Stimulated activated CD4-positive, alpha-beta T cell treated with anti-CD3 and anti-CD28 coated beads, Interleukin-12 subunit alpha, Interleukin-12 subunit beta, amount 100 ng/mL, for 48 hours (primary cell): Measurements from ENCODE around the gene NOS1AP.

ENCODE experiments used
- DNase-seq, 3 donors: peaks; one replicate each; pipeline ENCODE4 v3.0.0-alpha.2; 2020; ENCODE audit warnings: low read depth in 2 of 3, low spot score in 1 of 3

NOS1AP gene

DNA sequence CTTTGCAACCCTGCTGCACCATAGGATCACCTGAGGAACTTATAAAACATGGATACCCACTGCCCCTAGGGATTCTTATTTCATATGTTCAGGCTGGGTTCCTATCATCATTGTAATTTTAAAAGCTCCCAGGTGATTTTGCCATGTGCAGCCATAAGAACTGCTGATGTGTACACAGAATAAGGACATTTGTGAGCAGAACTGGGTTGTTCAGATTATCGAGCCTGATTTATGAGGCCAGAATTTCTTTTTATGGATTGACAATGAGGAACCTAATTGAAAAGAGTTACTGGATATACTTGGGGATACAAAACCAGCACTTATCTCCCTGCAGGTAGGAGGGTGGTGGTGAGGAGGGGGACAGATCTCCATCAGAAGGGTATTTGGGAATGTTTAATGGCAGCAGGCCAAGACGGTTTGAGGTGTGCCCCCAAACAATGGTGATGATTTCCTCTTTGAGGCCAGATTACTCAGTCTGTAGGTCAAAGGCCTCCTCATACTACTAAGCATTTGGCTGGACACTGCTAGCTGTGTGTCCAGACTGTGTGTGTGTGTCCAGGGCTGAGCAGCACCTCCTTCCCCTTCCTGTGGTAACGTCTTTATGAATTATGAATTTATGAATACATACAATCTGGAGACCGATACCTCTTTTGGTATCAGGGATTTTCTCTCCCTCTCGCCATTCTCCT is 18.9 kb downstream of the NOS1AP start:
- no peak for DNase-seq

DNA sequence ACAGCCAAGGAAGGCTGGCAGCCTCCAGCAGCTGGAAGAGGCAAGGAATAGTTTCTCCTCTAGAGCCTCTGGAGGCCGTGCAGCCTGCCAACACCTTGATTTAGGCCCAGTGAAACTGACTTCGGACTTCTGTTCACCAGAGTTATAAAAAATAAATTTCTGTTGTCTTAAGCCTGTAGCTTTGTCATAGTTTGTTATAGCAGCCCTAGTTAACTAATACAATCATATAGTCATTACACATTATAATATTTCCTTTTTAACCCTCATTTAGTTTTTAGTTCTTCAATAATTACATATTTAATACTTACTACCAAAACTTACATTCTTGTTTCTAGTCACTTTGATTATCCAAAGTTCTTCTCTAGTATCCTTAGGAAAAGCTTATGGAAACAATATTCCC is 20.3 kb downstream of the NOS1AP start:
- no peak for DNase-seq

DNA sequence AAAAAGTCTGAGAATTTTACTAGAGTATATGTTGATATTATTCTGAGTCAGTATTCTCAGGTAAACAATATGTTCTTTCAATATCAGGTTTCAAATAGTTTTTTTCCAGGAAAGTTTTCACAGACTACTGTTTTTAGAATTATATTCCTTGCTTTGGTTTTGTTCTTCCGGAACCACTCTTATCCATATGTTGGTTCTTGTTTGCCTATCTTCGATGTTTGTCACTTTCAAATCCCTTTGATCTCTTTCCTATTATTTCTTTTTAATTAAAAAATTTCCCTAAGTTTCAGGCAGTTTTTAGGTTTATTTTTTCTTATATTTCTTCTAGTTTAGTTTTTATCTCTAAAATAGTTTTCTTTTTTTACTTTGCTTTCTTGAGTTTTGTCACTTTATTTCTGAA is 20.9 kb downstream of the NOS1AP start:
- no peak for DNase-seq

DNA sequence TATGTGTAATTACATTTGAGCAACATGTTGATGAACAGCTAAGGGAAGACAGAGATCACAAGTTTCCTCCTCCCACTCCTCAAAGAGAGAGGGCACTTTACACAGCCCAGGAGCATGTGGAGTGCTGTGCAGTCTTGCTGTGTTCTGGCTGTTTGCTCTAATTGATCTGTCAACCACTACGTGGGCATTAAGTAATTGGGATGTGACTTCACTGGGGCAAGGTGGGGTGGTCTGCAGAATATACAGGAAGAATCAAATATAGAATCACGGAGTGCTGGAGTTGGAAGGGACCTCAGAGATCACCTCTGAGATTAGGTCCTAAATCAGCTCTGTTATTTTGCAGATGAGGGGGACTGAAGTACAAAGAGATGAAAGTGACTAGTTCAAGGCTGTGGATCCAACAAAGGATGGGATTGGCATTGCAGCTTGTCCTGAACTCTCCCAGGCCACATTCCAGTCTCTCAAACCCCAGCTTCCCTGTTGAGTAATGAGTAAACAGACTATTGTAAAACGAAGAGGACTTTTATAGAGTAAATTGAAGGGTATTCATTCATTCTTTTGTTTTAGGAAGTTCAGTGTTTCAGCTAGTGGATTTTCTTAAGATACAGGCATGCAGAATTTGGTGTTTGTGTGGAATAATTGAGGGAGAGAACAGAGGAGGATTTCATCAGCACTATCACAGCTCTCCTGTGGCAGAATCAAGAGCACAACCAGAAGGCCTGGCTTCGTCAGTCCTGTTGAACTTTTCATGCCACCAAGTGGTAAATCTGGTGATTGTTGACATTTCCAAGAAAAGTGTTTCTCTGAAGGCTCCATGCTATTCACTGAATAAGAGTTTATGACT is 22.4 kb downstream of the NOS1AP start:
- no peak for DNase-seq

DNA sequence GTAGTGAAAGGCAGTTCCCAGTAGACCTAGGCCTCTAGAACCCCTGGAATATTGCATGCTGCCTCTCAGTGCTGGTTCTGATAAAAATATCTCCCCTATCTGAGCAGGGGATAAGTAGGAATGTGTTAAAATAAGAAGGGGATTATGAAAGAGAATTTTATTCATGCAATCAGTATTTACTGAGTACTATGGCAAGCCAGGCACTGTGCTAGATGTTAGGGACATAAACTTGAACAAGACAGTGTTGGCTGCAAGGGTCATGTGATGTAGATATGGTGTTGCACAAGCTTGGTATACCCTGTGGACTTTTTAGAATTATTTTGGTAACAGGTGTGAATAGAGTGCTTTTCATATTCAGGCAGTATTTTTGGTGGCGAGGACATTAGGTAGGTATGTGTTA is 23.6 kb downstream of the NOS1AP start:
- DNase-seq: no peak

DNA sequence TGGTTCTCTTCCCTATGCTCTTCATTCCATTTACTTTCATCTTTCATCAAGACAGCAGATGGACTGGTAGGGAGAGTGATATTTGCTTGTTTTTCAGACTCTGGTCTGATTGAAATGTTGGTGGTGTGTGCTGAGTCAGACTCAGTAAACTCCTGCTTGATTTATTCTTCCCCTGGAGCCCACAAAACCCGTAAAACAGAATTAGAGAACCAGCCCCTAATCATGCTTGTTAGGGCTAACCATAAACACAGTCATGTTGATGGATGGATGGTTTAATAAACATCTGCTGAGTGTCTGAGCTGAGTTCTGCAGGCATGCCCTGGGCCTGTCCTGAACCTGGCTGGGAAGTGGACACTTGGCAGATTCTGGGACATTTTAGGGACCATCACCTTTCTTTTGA is 24.8 kb downstream of the NOS1AP start:
- DNase-seq: no peak

DNA sequence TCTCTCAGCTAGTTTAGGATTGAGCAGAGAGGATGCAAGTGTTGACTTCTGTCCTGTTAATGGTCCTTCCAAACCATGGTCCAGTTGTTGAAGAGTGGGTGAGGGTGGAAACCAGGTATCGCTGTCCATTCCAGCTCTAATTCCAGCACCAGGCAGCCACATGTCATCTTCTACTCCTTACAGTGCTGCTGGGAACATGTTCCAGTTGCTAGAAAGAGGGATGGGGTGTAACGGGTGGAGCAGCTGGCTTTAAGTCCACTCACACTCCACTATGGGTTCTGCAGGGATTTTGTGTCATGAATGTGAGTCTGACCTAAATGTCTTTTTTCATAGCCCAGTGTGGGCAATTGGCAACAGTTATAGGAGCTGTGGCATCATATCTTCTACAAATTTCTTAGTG is 25.2 kb downstream of the NOS1AP start:
- no peak for DNase-seq

DNA sequence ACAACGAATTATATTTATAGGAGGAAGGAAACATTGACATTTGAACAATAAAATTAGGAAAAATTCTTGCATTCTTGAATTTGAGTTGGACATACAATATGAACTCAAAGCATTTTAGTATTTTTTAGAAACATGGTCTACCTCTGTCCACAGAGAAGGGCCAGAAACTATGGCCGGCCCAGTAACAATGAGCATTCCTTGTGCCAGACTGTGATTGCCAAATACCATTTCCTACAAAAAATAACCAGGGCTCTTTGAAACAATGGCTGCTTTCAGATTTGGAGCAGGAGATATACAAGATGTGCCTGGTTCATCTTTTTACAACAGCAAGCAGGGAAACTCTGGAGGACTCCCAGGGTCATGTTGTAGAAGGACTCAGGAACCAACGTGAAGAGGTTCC is 38.4 kb downstream of the NOS1AP start:
- DNase-seq: no peak

DNA sequence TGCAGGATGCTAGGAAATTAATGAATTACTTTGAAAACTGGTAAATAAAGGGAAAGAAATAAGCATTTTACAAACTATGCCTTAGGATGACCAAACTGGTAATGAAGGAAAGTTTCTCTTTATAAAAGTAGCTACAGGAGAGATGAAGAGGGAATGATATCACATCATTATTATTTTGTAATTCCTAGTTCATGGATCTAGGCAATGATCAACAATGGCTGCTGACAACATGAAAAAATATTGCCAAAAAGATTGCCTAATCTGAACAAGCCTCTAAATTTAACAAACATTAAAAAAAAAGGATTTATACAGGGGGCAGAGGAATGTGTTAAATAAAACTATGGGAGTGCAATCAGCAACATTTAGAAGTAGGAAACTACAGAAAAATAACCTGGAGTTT is 38.9 kb downstream of the NOS1AP start:
- DNase-seq: no peak

DNA sequence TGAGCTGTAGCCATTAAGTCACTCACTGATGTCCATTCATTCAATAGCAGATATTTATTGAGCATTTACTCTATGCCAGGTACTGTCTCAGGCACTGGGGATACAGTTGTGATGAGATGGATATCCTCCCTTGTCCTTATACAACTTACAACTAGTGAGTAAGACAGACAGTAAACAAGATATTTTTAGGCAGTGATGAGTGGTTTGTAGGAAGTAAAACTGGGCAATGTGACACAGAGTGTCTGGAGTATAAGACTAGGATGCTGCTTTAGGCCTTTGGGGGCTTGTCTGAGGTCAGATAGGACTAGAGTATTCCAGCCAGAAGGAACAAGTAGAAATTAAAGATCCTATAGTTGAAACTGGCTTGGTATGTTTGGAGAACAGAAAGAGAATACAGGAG is 41.4 kb downstream of the NOS1AP start:
- no peak for DNase-seq

DNA sequence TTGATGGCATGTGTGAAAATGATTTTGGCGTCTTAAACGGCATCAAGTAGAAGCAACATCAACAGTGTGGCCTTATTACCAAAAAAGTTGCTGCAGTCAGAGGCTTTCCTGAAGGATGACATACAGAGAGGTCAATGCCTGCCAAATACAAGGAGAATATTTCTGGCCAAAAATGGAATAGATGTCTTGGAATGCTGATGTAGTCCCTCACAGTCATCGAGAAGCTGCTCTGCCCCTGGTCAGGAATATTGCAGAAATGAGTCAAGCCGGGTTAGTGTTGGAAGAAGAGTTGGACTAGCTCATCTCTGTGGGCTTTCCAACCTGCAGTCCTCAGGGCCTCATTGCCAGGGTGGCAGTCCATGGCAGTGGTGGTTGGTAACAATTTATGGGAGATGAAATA is 42.1 kb downstream of the NOS1AP start:
- DNase-seq: no peak

DNA sequence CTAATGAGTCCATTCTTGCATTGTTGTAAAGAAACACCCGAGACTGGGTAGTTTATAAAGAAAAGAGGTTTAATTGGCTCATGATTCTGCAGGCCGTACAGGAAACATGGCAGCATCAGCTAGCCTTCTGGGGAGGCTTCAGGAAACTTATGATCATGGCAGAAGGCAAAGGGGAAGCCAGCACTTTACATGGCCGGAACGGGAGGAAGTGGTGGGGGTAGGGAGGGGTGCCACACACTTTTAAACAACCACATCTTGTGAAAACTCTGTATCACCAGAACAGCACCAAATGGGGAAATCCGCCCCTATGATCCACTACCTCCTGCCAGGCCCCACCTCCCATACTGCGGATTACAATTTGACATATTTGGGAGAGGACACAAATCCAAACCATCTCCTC is 43.9 kb downstream of the NOS1AP start:
- no peak for DNase-seq

DNA sequence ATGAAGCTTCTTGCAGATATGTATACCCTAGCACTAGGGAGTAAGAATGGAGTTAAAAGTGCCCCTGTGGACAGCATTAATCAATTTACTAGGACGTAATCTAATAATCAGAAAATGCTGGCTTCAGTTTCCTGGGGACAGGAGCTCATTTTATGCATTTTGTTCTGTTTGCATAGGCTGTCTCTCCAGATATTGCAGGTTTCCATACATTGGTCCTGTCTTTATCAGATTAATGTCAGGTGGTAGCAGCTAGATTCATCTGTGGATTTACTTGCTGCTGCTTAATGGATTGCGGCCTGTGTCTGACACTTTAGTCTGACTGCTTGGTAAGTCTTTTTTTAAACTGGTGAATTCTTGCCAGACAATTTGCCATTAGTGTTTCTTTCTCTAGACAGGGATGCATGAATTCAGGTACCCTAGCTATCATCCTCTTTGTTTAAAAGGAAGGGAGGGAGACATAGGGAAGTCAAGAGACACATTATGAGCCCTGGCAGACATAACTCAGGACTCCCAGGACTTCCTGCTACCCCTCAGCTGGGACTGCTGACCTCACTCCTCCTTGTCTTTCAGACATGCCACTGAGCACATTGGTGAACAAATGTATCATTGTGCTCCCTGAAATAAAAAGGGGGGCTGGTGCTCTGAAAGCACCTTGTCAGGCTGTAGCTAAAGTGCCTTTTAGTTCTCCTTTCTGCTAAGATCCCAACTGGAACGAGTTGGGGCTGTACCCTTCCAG is 47.7 kb downstream of the NOS1AP start:
- no peak for DNase-seq

DNA sequence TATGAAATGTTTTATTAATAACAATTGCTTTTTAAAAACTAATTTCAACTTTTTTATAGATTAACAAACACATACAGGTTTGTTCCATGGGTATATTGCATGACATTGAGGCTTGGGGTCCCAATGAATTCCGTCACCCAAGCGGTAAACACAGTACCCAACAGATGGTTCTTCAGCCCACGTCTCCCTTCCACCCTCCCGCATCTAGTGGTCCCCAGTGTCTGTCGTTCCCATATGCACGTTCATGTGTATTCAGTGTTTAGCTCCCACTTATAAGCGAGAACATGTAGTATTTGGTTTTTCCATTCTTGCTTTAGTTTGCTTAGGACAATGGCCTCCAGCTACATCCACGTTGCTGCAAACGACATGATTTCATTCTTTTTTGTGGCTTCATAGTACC is 48.6 kb downstream of the NOS1AP start:
- no peak for DNase-seq

DNA sequence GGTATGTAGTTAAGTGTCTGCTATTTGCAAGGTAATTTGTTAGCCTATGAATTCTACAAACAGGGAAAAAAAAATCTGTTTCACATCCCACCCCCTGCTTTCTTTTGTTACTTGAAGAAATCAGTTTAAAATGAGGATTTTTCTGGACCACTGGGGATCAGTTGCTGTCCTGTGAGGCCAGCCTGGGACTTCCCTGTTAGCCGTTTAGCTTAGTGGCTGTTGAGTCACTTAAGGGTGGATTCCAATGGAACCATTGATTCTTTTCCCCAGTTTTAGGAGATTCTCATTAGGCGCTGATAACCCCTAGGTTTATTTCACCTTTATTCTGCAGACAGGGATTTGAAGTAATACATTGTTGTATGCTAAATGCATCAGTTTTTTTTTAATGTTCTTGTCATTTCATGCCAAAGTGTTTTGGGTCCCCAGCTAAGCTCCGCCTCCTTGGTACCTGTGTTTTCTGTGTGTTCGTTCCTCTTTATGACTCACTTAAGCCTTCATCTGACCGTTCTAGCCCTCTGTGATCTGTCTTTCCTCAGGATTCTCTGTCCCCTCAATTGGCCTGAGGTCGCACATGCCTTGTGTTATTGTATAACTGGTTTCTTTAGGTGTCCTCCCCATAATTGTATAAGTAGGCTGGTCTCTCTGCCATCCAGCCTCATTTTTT is 59.3 kb downstream of the NOS1AP start:
- DNase-seq: no peak

DNA sequence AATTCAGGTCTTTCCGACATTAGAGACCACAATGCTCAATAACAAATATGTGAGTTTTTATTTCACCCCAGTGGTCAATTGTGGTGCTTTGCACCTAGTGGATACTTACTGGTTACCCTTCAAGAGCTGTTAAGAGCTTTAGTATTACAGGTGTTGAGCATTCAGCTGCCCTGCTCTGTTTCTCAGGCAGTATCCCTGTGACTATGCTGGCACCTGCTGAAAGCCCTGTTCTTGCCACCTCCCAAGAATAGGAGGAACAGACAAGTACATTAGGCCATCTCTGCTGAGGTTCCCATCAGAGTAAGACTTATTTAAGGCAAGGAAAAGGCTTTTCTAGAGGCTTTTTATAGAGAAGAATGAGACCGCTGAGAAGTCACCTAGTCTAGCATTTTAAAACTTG is 60.8 kb downstream of the NOS1AP start:
- DNase-seq: no peak

DNA sequence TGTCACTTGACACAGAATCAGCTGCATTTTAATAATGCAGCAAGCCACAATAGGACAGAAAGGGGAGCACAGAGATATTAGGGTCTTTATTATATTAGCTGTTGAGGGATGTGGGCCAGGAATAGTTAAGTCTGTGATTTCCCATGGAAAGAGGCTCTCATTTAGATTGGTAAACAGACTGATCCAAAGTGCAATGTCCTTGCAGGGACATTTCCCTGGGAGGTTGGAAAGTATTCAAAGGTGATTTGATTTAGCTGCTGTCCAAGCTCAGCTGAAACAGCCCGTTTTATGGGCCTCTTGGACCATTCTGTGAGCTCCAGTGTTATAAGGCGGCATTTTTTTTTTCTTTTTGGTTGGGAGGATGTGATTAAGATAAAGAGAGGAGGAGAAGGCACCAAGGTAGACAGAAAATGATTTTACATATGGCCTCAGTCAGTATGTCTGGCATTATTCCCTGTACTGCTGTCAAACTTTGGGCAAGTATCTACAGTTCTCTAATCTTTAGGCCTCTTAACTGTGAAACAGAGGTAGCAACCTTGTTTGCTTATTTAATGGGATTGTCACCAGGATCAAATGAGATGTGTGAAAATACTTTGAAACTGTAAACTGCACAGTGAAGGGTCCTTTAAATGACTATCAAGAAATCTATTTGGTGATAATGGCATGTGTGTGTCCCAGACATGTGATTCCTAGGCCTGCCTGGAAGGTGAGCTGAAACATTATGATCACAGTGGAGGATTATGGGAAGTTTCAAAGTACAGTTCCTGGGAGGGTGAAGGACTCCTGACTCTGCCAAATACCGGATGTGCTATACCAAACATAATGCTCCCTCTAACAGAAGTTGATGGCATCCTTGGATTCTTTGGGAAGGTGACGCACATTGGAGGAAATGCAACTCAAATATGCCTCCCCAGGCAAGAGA is 62.2 kb downstream of the NOS1AP start:
- no peak for DNase-seq

DNA sequence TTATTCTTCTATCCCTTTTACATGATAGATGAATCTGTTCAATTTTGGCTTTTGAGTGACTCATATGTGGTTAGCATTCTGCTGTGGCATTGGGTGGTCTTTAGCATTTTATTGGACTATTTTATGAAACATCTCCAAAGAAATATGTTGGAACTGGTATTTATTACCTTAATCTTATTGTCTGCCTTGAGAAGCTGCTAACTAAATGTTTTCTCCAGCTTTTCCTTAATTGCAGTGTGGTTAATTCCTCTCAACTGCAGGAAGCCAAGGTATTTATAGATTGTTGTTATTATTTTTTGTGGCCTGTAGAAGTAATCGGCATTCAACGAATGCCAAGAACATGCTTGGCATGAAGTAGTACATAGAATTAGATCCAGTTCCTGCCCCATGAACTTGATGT is 64.1 kb downstream of the NOS1AP start:
- DNase-seq: no peak

DNA sequence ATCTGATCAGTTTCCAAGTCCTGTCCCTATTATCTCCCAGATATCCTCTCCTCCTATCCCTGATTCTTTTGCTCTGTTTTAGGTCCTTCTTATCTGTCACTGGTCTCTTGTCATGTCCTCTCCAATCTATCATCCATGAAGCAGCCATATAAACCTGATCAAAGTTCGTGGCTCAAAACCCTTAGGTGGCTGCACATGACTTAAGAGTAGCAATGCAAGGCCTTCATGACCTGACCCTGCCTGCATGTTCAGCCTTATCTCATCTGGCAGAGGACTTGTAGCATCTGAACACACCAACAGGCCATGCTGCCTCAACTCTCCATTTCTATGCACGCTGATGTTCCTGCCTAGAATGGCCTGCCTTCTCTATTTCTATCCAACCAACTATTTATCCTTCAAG is 65.2 kb downstream of the NOS1AP start:
- no peak for DNase-seq

DNA sequence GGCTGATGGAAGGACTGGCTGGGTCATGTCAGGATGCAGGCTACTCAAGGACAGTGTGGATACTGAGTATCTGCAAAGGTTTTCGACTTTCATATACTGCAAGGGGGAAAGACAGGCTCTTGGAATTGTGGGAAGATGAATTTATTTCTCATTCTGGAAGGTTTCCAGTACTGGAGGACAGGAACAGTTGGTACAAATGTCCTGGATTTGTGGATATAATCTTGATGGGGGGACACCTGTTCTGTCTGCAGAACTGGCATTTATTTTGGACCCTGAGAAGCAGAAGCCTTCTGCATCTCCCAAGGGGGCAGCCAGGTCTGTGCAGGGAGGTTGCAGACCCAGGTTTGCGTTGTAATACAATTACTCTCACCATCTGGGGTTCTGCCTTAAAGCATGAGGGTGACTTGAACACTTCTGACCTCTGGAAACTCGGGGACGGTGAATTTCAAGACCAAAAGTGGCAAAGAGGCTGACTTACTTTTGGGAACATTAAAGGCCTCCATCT is 65.8 kb downstream of the NOS1AP start:
- no peak for DNase-seq
